Activated CD8-positive, alpha-beta T cell treated with anti-CD3 and anti-CD28 coated beads for 36 hours (primary cell): ENCODE measurements around the gene FOXA1. TPM values are rescaled to one million over a fixed set of nuclear protein-coding genes. Genes with fewer than 3 reads are reported as not detected.

ENCODE experiments used
- ATAC-seq: fragments of 200-7000 bp; cut with Tn5 transposase; one replicate; pipeline ENCODE4 v1.10.0; 2021; ENCODE audit warnings: mild to moderate bottlenecking, moderate library complexity
- CTCF ChIA-PET: fragments of 350-600 bp; sonication (Branson Sonifier 250); formaldehyde crosslinking; loops from one replicate; lab custom pipeline; 2021; ENCODE audit warnings: antibody characterized with exemption; lab: Charles Lee
- POLR2A ChIA-PET: fragments of 350-600 bp; sonication (Branson Sonifier 250); formaldehyde crosslinking; loops from one replicate; lab custom pipeline; 2021; ENCODE audit warnings: antibody characterized with exemption; lab: Charles Lee
- DNase-seq: peaks from one replicate; pipeline ENCODE4 v3.0.0-alpha.2; 2020
- H3K27ac Mint-ChIP-seq: one replicate; pipeline ENCODE4 v1.8.0; 2021; ENCODE audit warnings: mild to moderate bottlenecking, mixed read lengths
- H3K27me3 Mint-ChIP-seq: one replicate; pipeline ENCODE4 v1.8.0; 2021; ENCODE audit warnings: mixed read lengths
- H3K36me3 Mint-ChIP-seq: one replicate; pipeline ENCODE4 v1.8.0; 2021; ENCODE audit warnings: low read depth, mixed read lengths
- H3K4me1 Mint-ChIP-seq: one replicate; pipeline ENCODE4 v1.8.0; 2021; ENCODE audit warnings: low read depth, mixed read lengths
- H3K4me3 Mint-ChIP-seq: one replicate; pipeline ENCODE4 v1.8.0; 2021; ENCODE audit warnings: mild to moderate bottlenecking, moderate library complexity, mixed read lengths
- H3K9me3 Mint-ChIP-seq: one replicate; pipeline ENCODE4 v1.8.0; 2021; ENCODE audit warnings: mixed read lengths
- intact Hi-C: fragments of 100-400 bp; cut with micrococcal nuclease; formaldehyde crosslinking; loops from one replicate; pipeline ENCODE4 v1.10.0; 2022
- total RNA-seq, 2 experiments: library from RNA; stranded (reverse); gene quantifications; one replicate each; pipeline ENCODE4 v1.2.3, GENCODE V29; 2021
- TF ChIP-seq, protein P1 (sequence below): fragments of 200-600 bp; IDR thresholded peaks from one replicate; pipeline ENCODE4 v1.8.0; 2022; ENCODE audit warnings: antibody characterized with exemption, mild to moderate bottlenecking

Gene FOXA1
- total RNA-seq, 2 experiments from 2014 or later: not detected

DNA sequence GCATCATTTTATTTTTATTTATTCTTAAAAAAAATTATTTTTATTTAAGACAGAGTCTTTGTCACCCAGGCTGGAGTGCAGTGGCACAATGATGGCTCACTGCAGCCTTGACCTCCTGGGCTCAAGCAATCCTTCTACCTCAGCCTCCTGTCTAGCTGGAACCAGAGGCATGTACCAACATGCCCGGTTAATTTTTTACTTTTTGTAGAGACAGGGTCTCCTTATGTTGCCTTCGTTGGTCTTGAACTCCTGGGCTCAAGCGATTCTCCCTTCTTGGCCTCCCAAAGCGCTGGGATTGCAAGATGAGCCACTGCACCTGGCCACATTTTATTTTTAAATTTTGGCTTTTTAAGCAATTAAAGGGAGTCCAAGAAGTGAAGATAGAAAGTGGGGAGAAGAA is 21.8 kb upstream of the FOXA1 start:
- peaks cover 16% of the 10 kb centered on the region for H3K9me3 Mint-ChIP-seq
- intact Hi-C loops: no loop called here
- no peak overlapping the region for H3K27ac Mint-ChIP-seq
- peaks cover 8% of the 10 kb centered on the region for H3K27me3 Mint-ChIP-seq
- ChIA-PET CTCF (interaction anchor here (1.0 kb wide), 1 partner anchor 12 kb away, joined by 3 read pairs; no protein-coding TSS in a partner anchor), POLR2A (no interaction called here)
- TF ChIP-seq, protein P1, sequence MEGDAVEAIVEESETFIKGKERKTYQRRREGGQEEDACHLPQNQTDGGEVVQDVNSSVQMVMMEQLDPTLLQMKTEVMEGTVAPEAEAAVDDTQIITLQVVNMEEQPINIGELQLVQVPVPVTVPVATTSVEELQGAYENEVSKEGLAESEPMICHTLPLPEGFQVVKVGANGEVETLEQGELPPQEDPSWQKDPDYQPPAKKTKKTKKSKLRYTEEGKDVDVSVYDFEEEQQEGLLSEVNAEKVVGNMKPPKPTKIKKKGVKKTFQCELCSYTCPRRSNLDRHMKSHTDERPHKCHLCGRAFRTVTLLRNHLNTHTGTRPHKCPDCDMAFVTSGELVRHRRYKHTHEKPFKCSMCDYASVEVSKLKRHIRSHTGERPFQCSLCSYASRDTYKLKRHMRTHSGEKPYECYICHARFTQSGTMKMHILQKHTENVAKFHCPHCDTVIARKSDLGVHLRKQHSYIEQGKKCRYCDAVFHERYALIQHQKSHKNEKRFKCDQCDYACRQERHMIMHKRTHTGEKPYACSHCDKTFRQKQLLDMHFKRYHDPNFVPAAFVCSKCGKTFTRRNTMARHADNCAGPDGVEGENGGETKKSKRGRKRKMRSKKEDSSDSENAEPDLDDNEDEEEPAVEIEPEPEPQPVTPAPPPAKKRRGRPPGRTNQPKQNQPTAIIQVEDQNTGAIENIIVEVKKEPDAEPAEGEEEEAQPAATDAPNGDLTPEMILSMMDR: no peak
- H3K4me3 Mint-ChIP-seq: no peak overlapping the region
- ATAC-seq (no peak), DNase-seq (no peak)
- no peaks in the 10 kb centered on the region for H3K36me3 Mint-ChIP-seq
- no peaks in the 10 kb centered on the region for H3K4me1 Mint-ChIP-seq

DNA sequence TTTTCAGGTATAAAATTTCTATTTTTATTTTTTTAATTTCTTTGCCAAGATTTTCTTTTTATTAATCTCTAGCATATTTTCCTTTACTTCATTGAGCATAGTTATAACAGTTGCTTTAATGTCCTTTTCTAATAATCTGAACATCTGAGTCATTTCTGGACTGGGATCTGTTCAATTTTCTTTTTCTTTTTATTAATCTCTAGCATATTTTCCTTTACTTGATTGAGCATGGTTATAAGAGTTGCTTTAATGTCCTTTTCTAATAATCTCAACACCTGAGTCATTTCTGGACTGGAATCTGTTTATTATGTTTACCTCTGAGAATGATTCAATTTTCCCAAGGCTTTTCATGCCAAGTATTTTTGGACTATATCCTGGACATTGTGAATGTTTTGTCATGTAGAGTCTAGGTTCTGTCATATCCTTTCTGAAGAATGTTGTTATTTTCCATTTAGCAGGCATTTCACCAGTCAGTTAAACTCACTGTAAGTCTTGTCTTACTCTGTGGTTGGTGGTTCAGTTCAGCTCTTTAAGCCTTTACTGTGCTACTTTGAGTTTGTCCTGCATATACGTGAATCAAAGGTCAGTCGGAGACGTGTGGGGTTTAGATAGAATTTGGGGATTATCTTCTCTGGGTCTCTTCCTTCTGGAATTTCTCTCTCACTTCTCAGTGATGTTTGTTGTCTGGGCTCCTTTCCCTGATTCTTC is 20.7 kb upstream of the FOXA1 start:
- DNase-seq (no peak), ATAC-seq (no peak)
- Mint-ChIP-seq H3K4me1 (no peaks in the 10 kb centered on the region), H3K27me3 (peaks cover 13% of the 10 kb centered on the region), H3K9me3 (peaks cover 17% of the 10 kb centered on the region), H3K4me3 (no peak overlapping the region), H3K27ac (no peak overlapping the region), H3K36me3 (no peaks in the 10 kb centered on the region)
- TF ChIP-seq, protein P1: no peak
- intact Hi-C loops: no loop called here
- ChIA-PET POLR2A (no interaction called here), CTCF (no interaction called here)

DNA sequence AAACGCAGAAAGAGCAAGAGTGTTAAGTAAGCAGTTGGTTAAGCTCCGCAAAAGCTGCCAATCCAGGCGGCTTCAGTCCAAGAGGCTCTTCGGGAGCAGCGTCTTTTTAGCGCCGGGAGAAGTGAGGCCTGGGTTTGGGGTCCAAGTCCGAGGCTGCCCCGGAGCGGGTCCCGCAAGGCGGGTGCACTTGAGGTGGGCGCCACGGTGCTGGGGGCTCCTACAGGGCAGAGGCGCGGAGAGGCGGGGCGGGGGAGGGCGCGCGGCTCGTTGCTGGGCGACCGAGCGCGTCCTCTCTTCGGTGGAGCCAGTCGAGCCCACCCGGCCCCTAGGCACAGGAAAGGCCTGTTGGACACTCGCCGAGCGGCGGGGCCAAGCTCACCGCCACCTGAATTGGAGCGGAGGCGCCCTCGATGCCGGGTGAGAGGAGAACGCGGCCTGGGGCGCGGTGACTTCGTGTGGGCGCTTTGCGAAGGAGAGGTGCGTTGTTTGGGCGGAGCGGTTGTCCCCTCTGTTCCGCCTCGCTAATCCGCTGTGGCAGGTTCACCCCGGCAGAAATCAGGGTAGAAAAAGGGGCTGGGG is 16.0 kb upstream of the FOXA1 start:
- Mint-ChIP-seq H3K27me3 (peaks cover 22% of the 10 kb centered on the region), H3K36me3 (no peaks in the 10 kb centered on the region), H3K27ac (no peak overlapping the region), H3K4me3 (no peak overlapping the region), H3K4me1 (no peaks in the 10 kb centered on the region), H3K9me3 (peaks cover 12% of the 10 kb centered on the region)
- CTCF ChIA-PET: no interaction called here
- POLR2A ChIA-PET: no interaction called here
- intact Hi-C loops: no loop called here
- no peak for ATAC-seq
- TF ChIP-seq, protein P1: no peak
- no peak for DNase-seq

DNA sequence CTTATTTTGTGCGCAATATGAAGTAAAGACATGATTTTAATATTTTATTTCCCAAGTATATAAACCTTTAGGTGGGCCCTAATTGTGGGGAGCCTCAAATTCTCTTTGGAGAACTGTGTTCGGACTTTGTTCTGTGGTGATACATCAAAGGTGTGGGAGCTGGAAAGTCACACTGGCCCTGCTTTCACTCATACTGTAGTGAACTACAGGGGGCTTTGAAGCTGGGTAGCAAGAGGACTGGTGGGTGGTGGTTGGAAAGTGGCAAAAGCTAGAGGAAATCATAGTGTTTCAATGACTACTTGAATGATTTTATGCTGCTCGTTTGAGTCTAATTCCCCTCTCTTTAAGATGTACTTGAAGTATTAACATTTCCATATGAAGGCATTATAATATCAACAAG is 13.6 kb upstream of the FOXA1 start:
- DNase-seq (no peak), ATAC-seq (no peak)
- Mint-ChIP-seq H3K9me3 (peaks cover 8% of the 10 kb centered on the region), H3K36me3 (no peaks in the 10 kb centered on the region), H3K27me3 (peaks cover 24% of the 10 kb centered on the region), H3K4me1 (no peaks in the 10 kb centered on the region), H3K4me3 (no peak overlapping the region), H3K27ac (no peak overlapping the region)
- POLR2A ChIA-PET: no interaction called here
- TF ChIP-seq, protein P1: no peak
- intact Hi-C loops: no loop called here
- CTCF ChIA-PET: no interaction called here

GRCh38 chr14:37606678-37607077 is 11.6 kb upstream of the FOXA1 start:
- H3K36me3 Mint-ChIP-seq: no peaks in the 10 kb centered on the region
- peaks cover 2% of the 10 kb centered on the region for H3K9me3 Mint-ChIP-seq
- CTCF ChIA-PET: no interaction called here
- no peak for DNase-seq
- no peak overlapping the region for H3K4me3 Mint-ChIP-seq
- intact Hi-C loops: no loop called here
- peaks cover 34% of the 10 kb centered on the region for H3K27me3 Mint-ChIP-seq
- no peak overlapping the region for H3K27ac Mint-ChIP-seq
- ATAC-seq: no peak
- POLR2A ChIA-PET: no interaction called here
- H3K4me1 Mint-ChIP-seq: no peaks in the 10 kb centered on the region
- TF ChIP-seq, protein P1: no peak
